ENCODE results near the gene SLC9C1. TPM values are rescaled to one million over a fixed set of nuclear protein-coding genes. Genes with fewer than 3 reads are reported as not detected.

Gene SLC9C1
- total RNA-seq, 1 experiment from 2014 or later: 0.50 TPM

DNA sequence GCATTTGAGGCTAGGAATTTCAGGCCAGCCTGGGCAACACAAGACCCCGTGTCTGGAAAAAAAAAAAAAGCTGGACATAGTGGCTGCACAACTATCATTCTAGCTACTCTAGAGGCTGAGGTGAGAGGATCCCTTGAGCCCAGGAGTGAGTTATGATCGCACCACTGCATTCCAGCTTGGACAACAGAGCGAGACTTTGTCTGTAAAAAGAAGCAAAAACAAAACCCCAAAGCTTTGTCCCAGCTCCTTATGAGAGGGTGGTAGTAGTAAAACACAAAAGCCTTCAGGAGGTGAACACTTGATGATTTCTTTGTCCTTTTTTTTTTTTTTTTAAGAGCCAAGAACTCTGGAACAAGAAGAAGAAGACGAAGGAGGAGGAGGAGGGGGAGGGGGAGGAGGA, 37.8 kb upstream of the SLC9C1 start:
- Histone ChIP-seq H2BK20ac (ENCODE audit: low read depth, low read length, poor library complexity, severe bottlenecking) (no peak overlapping the region), H3K23ac (ENCODE audit: insufficient read length, low read depth, low read length) (no peak overlapping the region), H2BK15ac (ENCODE audit: low read depth, low read length) (no peak overlapping the region), H3K14ac (ENCODE audit: insufficient read depth, low read length) (no peak overlapping the region), H2BK5ac (ENCODE audit: insufficient read length, low read length) (no peak overlapping the region), H3K27me3 (ENCODE audit: insufficient read depth, low read length) (no peaks in the 10 kb centered on the region), H3K23me2 (ENCODE audit: insufficient read length, low read depth, low read length, poor library complexity, severe bottlenecking) (peaks cover 10% of the 10 kb centered on the region), H3K4me2 (ENCODE audit: insufficient read depth, insufficient read length, low read length) (no peak overlapping the region), H2BK12ac (ENCODE audit: insufficient read length, low read depth, low read length) (no peak overlapping the region), H3K27ac (ENCODE audit: insufficient read length, low read depth, low read length) (no peak overlapping the region), H4K5ac (ENCODE audit: insufficient read length, low read depth, low read length) (no peak overlapping the region), H4K8ac (replicated peaks; ENCODE audit: insufficient read length, low read depth, low read length) (no peak overlapping the region), H2AFZ (ENCODE audit: low read length) (no peak overlapping the region), H3K9me3 (ENCODE audit: control insufficient read depth, low read depth, low read length) (no peaks in the 10 kb centered on the region), H3K18ac (ENCODE audit: insufficient read length, low read depth, low read length) (no peak overlapping the region), H3K79me1 (ENCODE audit: insufficient read depth, low read depth, low read length, poor library complexity, severe bottlenecking) (no peaks in the 10 kb centered on the region), H2AK5ac (ENCODE audit: insufficient read length, low read length) (no peak overlapping the region), H3K56ac (ENCODE audit: insufficient read length, low read depth, low read length) (no peak overlapping the region), H3K9ac (ENCODE audit: extremely low read depth, insufficient read length, low read length) (no peak overlapping the region), H3K4ac (ENCODE audit: low read depth, low read length) (no peak overlapping the region), H3T11ph (ENCODE audit: low read length) (no peak overlapping the region), H4K91ac (ENCODE audit: insufficient read length, low read depth, low read length) (no peak overlapping the region), H4K20me1 (ENCODE audit: control insufficient read depth, insufficient read depth, insufficient read length) (no peaks in the 10 kb centered on the region), H2BK120ac (ENCODE audit: low read depth, low read length, poor library complexity, severe bottlenecking) (no peak overlapping the region), H3K79me2 (ENCODE audit: insufficient read depth, low read length) (peaks cover 19% of the 10 kb centered on the region), H3K4me1 (ENCODE audit: insufficient read depth, low read length) (peaks cover 10% of the 10 kb centered on the region)
- H3K4me3 Mint-ChIP-seq: peak overlapping the region; percentile 91 to 94
- TF ChIP-seq, protein P1, sequence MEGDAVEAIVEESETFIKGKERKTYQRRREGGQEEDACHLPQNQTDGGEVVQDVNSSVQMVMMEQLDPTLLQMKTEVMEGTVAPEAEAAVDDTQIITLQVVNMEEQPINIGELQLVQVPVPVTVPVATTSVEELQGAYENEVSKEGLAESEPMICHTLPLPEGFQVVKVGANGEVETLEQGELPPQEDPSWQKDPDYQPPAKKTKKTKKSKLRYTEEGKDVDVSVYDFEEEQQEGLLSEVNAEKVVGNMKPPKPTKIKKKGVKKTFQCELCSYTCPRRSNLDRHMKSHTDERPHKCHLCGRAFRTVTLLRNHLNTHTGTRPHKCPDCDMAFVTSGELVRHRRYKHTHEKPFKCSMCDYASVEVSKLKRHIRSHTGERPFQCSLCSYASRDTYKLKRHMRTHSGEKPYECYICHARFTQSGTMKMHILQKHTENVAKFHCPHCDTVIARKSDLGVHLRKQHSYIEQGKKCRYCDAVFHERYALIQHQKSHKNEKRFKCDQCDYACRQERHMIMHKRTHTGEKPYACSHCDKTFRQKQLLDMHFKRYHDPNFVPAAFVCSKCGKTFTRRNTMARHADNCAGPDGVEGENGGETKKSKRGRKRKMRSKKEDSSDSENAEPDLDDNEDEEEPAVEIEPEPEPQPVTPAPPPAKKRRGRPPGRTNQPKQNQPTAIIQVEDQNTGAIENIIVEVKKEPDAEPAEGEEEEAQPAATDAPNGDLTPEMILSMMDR (conservative IDR thresholded peaks at IDR 0.05): no peak
- peak overlapping the region in 1 of 3 experiments; percentile 91; a peak in 1 of 7 replicates for H3K27ac Mint-ChIP-seq
- peaks cover 14 to 20% (median 18%) of the 10 kb centered on the region in 3 experiments; a peak in 6 of 7 replicates for H3K36me3 Mint-ChIP-seq (ENCODE audit: insufficient read depth in 1 of 3, low read depth in 3 of 3)
- WGBS (ENCODE audit: extremely low coverage, insufficient read length, low lambda C conversion rate): no CpG with 5 or more reads among the region's 4 CpGs
- H3K4me1 Mint-ChIP-seq: peaks cover 32 to 41% of the 10 kb centered on the region in 2 experiments
- no peaks in the 10 kb centered on the region; a peak in 2 of 5 replicates for H3K9me3 Mint-ChIP-seq
- DNase-seq: no peak
- no peaks in the 10 kb centered on the region for H3K27me3 Mint-ChIP-seq (ENCODE audit: low read depth)
